Measurements from ENCODE around the gene USHBP1.

The USHBP1 gene

GRCh38 chr19:17210296-17210695 is 54.2 kb downstream of the USHBP1 start:
- DNase-seq (ENCODE audit: low read depth), result no peak

GRCh38 chr19:17209126-17210036 is 55.2 kb downstream of the USHBP1 start:
- DNase-seq (ENCODE audit: low read depth), result no peak

DNA sequence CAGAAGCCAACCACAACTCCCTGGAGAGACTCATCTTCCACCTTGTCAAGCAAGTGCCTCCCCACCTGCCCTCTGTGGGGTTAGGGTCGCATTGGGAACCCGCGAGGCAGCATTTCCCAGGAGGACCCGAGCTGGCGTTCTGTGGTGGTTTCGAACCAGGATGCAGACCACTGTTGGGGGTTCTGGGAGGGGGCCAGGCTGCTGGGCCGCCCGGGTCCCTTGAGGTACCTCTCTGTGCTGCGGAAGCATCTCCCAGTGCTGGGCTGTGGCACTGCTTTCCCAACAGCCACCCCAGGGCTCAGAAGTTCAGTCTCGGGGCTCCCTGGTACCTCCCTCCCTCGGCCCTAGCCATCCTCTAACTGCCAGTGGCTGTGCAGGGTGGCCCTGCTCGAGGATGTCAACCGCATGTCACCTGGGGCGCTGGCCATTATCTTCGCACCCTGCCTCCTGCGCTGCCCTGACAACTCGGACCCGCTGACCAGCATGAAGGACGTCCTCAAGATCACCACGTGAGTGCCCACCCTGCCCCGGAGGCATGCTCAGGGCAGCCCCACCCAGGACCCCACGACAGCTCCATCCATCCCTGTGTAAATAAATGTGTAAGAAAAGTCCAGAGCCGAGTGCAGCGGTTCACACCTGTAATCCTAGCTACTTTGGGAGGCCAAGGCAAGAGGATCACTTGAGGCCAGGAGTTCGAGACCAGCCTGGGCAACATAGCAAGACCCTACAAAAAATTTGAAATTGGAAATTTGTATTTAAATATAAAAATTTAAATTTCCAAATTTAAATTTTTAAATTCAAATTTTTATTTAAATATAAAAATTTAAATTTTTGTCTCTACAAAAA is 57.6 kb downstream of the USHBP1 start:
- DNase-seq (ENCODE audit: low read depth), result no peak

DNA sequence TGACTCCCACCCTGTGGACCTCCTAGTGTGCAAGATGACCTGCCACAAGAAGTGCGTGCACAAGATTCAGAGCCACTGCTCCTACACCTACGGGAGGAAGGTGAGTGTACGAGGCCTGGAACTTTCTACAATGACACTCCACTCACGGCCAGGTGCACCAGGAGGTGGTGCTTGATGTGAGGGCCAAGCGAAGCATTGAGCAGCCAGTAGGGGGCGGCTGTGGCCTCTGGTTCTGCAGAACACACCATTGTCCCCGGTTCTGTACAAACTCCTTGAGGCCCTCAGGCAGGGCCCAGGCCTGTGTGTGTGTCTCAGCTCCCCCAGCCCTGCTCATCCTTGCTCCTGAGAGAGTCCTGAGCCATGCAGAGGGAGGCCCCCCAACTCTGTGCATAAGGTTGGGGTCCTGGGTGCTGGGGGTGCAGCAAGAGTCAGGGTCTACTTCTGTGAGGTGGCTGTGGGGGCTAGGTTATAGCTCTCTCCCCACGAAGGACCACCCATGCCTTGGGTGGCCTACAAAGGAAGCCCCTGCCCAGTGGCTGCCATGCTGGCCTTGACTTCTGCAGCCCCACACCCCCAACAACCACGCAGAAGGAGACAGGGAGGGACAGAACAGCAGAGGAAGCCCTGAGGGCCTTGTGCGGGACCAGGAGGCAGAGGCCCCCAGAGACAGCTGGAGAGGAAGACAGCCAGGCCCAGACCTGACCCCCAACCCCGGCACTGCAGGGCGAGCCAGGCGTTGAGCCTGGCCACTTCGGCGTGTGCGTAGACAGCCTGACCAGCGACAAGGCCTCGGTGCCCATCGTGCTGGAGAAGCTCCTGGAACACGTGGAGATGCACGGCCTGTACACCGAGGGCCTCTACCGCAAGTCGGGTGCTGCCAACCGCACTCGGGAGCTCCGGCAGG is 59.1 kb downstream of the USHBP1 start:
- DNase-seq (ENCODE audit: low read depth), result no peak

DNA sequence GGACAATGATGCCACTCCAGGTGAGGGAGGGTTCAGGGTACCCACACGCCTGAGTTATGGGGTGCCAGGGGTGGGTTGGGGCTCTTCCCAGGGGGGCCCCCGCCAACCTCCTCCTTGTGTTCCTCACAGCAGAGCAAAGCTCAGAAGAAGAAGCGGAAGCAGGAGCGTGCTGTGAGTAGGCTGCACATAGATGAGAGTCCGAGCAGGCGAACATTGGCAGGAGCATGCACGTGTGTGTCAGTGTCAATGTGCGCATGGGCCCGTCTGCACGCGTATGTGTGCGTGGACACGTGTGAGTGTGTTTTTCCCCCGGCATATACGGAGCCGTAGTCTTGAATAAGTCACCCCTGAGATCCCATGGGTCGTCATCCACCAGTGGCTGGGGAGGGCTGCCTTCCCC is 61.8 kb downstream of the USHBP1 start:
- no peak for DNase-seq (ENCODE audit: low read depth)

GRCh38 chr19:17202249-17202648 is 62.3 kb downstream of the USHBP1 start:
- DNase-seq (ENCODE audit: low read depth), result no peak

- no peak for DNase-seq (ENCODE audit: low read depth)
Measured at GRCh38 chr19:17200408-17201079, 64.0 kb downstream of the USHBP1 start.
